GM18526 (cell line): Measurements from ENCODE around the gene RABGAP1L.

ENCODE experiments used
- POLR2A ChIP-seq: IDR thresholded peaks from 3 replicates; pipeline ENCODE4 v1.6.1; 2011; ENCODE audit not compliant: insufficient read length; ENCODE audit errors: extremely low read depth

RABGAP1L gene

GRCh38 chr1:174785510-174785909 lies 626.2 kb downstream of the RABGAP1L start:
- no peak for TF ChIP-seq POLR2A

- TF ChIP-seq POLR2A = no peak
These were observed 627.0 kb downstream of the RABGAP1L start for GRCh38 chr1:174786358-174786757.

- TF ChIP-seq POLR2A = no peak
These were observed 627.4 kb downstream of the RABGAP1L start for GRCh38 chr1:174786760-174787159.

GRCh38 chr1:174788981-174789380 lies 629.7 kb downstream of the RABGAP1L start:
- TF ChIP-seq POLR2A = no peak

GRCh38 chr1:174789399-174789798 lies 630.1 kb downstream of the RABGAP1L start:
- TF ChIP-seq POLR2A = no peak

- TF ChIP-seq POLR2A = no peak
These were observed 632.5 kb downstream of the RABGAP1L start for GRCh38 chr1:174791863-174792262.

- no peak for TF ChIP-seq POLR2A
These were observed 635.5 kb downstream of the RABGAP1L start for GRCh38 chr1:174794861-174795260.

GRCh38 chr1:174795806-174796205 lies 636.5 kb downstream of the RABGAP1L start:
- no peak for TF ChIP-seq POLR2A

- no peak for TF ChIP-seq POLR2A
These were observed 638.1 kb downstream of the RABGAP1L start for GRCh38 chr1:174797398-174797797.

- TF ChIP-seq POLR2A = no peak
These were observed 639.8 kb downstream of the RABGAP1L start for GRCh38 chr1:174799136-174799479.

- TF ChIP-seq POLR2A = no peak
These were observed 641.0 kb downstream of the RABGAP1L start for GRCh38 chr1:174800216-174800851.

- no peak for TF ChIP-seq POLR2A
These were observed 641.6 kb downstream of the RABGAP1L start for GRCh38 chr1:174800876-174801275.

GRCh38 chr1:174809755-174810280 lies 650.5 kb downstream of the RABGAP1L start:
- TF ChIP-seq POLR2A = no peak

GRCh38 chr1:174812016-174812415 lies 652.7 kb downstream of the RABGAP1L start:
- no peak for TF ChIP-seq POLR2A

- no peak for TF ChIP-seq POLR2A
These were observed 653.3 kb downstream of the RABGAP1L start for GRCh38 chr1:174812656-174813055.

- TF ChIP-seq POLR2A = no peak
These were observed 655.7 kb downstream of the RABGAP1L start for GRCh38 chr1:174815036-174815435.

- TF ChIP-seq POLR2A = no peak
These were observed 656.2 kb downstream of the RABGAP1L start for GRCh38 chr1:174815474-174815908.
